ENCODE results near the gene DBN1.

DNA sequence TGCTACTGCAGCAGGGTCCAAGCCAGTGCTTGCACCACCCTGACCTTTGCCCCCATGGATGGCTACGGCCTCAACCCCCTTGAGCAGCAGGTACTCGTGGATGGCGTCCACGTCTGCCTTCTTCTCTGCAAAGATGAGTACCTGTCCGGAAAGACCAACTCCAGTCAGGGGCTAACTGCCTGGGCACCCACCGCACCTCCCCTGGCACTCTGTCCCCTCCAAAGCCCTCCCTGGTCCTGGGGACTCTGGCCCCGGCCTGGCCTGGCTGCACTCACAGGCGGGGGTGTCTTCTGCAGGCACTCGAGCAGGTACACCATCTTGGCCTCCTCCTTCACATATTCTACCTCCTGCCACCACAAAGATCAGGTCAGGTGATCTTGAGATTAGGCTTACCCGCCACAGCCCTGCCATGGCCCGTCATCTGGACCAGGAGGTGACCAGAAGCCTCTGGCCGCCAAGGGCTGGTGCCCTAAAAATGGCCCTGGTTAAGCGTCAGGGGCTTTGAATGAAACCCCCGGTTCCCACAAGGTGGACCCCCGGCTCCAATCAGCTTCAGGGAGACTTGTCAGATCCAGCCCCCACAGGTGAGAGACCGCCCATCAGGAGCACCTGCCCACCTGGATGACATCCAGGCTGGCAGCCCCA lies 39.4 kb upstream of the DBN1 start:
- TF ChIP-seq, protein P1, sequence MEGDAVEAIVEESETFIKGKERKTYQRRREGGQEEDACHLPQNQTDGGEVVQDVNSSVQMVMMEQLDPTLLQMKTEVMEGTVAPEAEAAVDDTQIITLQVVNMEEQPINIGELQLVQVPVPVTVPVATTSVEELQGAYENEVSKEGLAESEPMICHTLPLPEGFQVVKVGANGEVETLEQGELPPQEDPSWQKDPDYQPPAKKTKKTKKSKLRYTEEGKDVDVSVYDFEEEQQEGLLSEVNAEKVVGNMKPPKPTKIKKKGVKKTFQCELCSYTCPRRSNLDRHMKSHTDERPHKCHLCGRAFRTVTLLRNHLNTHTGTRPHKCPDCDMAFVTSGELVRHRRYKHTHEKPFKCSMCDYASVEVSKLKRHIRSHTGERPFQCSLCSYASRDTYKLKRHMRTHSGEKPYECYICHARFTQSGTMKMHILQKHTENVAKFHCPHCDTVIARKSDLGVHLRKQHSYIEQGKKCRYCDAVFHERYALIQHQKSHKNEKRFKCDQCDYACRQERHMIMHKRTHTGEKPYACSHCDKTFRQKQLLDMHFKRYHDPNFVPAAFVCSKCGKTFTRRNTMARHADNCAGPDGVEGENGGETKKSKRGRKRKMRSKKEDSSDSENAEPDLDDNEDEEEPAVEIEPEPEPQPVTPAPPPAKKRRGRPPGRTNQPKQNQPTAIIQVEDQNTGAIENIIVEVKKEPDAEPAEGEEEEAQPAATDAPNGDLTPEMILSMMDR (IDR thresholded peaks at IDR 0.05; ENCODE audit: extremely low read depth in 1 of 2, insufficient read depth in 1 of 2, low read depth in 1 of 2, low read length in 2 of 2), result no peak
- TF ChIP-seq GATA2 (IDR thresholded peaks at IDR 0.05; ENCODE audit: insufficient read depth, insufficient read length, low read depth, low read length), result no peak
